Effector memory CD8-positive, alpha-beta T cell (primary cell): Measurements from ENCODE around the gene COL21A1.
"Not testable (repeated sequence)": the region's sequence is repeated elsewhere in the genome, so short reads cannot be mapped to it uniquely, and the experiment has no call there.

Experiments
- ATAC-seq: fragments of 150-1000 bp; cut with Tn5 transposase; replicated peaks from 2 replicates; pipeline ENCODE4 v1.10.0; 2021; ENCODE audit warnings: mild to moderate bottlenecking, moderate library complexity
- DNase-seq, 3 experiments: peaks; one replicate each; pipeline ENCODE4 v3.0.0; 2021
- H3K27ac Mint-ChIP-seq, 2 donors: one replicate each; pipeline ENCODE4 v1.8.0; 2022; ENCODE audit warnings: mild to moderate bottlenecking in 2 of 2, mixed read lengths in 2 of 2, moderate library complexity in 2 of 2
- H3K27me3 Mint-ChIP-seq, 2 donors: one replicate each; pipeline ENCODE4 v1.8.0; 2022; ENCODE audit warnings: mixed read lengths in 2 of 2
- H3K36me3 Mint-ChIP-seq: one replicate; pipeline ENCODE4 v1.8.0; 2022; ENCODE audit warnings: mild to moderate bottlenecking, moderate library complexity, mixed read lengths; ENCODE audit not compliant: insufficient read depth
- H3K4me1 Mint-ChIP-seq, 2 donors: one replicate each; pipeline ENCODE4 v1.8.0; 2022; ENCODE audit warnings: low read depth in 2 of 2, mixed read lengths in 2 of 2
- H3K4me3 Mint-ChIP-seq, 2 donors: one replicate each; pipeline ENCODE4 v1.8.0; 2022; ENCODE audit warnings: mild to moderate bottlenecking in 2 of 2, mixed read lengths in 2 of 2, moderate library complexity in 2 of 2
- H3K9me3 Mint-ChIP-seq, 2 donors: one replicate each; pipeline ENCODE4 v1.8.0; 2022; ENCODE audit warnings: mixed read lengths in 2 of 2

Gene COL21A1

GRCh38 chr6:56036916-56037600 lies 210.3 kb downstream of the COL21A1 start:
- Mint-ChIP-seq H3K36me3 (no peaks in the 10 kb centered on the region), H3K27me3 (no peaks in the 10 kb centered on the region), H3K27ac (no peak overlapping the region), H3K4me1 (no peaks in the 10 kb centered on the region), H3K9me3 (peaks cover 7 to 15% of the 10 kb centered on the region in 2 donors), H3K4me3 (no peak overlapping the region)
- no peak for ATAC-seq
- no peak for DNase-seq

- no peaks in the 10 kb centered on the region for H3K27me3 Mint-ChIP-seq
- no peaks in the 10 kb centered on the region for H3K4me1 Mint-ChIP-seq
- no peaks in the 10 kb centered on the region for H3K36me3 Mint-ChIP-seq
- H3K9me3 Mint-ChIP-seq: peaks cover 6 to 11% of the 10 kb centered on the region in 2 donors
- no peak overlapping the region for H3K27ac Mint-ChIP-seq
- DNase-seq (no peak), ATAC-seq (no peak)
- H3K4me3 Mint-ChIP-seq: no peak overlapping the region
Measured at GRCh38 chr6:56033401-56033800, 214.0 kb downstream of the COL21A1 start.

- Mint-ChIP-seq H3K36me3 (no peaks in the 10 kb centered on the region), H3K9me3 (peaks cover 7 to 8% of the 10 kb centered on the region in 2 donors), H3K4me1 (no peaks in the 10 kb centered on the region), H3K4me3 (no peak overlapping the region), H3K27me3 (no peaks in the 10 kb centered on the region), H3K27ac (no peak overlapping the region)
- ATAC-seq (no peak), DNase-seq (no peak)
Measured at GRCh38 chr6:56032715-56033260, 214.6 kb downstream of the COL21A1 start.

- no peaks in the 10 kb centered on the region for H3K36me3 Mint-ChIP-seq
- ATAC-seq (no peak), DNase-seq (no peak)
- no peak overlapping the region for H3K4me3 Mint-ChIP-seq
- H3K27ac Mint-ChIP-seq: no peak overlapping the region
- H3K9me3 Mint-ChIP-seq: peaks cover 7 to 11% of the 10 kb centered on the region in 2 donors
- H3K27me3 Mint-ChIP-seq: no peaks in the 10 kb centered on the region
- H3K4me1 Mint-ChIP-seq: no peaks in the 10 kb centered on the region
Measured at GRCh38 chr6:56027865-56028264, 219.5 kb downstream of the COL21A1 start.

- Mint-ChIP-seq H3K36me3 (no peaks in the 10 kb centered on the region), H3K4me1 (no peaks in the 10 kb centered on the region), H3K9me3 (peaks cover 7 to 9% of the 10 kb centered on the region in 2 donors), H3K27me3 (no peaks in the 10 kb centered on the region), H3K27ac (no peak overlapping the region), H3K4me3 (no peak overlapping the region)
- DNase-seq (no peak), ATAC-seq (no peak)
Measured at GRCh38 chr6:56026455-56027180, 220.8 kb downstream of the COL21A1 start.

GRCh38 chr6:56025795-56026194 lies 221.6 kb downstream of the COL21A1 start:
- peaks cover 7 to 9% of the 10 kb centered on the region in 2 donors for H3K9me3 Mint-ChIP-seq
- no peak overlapping the region for H3K27ac Mint-ChIP-seq
- H3K4me1 Mint-ChIP-seq: no peaks in the 10 kb centered on the region
- no peaks in the 10 kb centered on the region for H3K36me3 Mint-ChIP-seq
- no peak overlapping the region for H3K4me3 Mint-ChIP-seq
- ATAC-seq: no peak
- no peaks in the 10 kb centered on the region for H3K27me3 Mint-ChIP-seq
- DNase-seq: no peak

GRCh38 chr6:56024931-56025330 lies 222.4 kb downstream of the COL21A1 start:
- no peak for DNase-seq
- Mint-ChIP-seq H3K36me3 (no peaks in the 10 kb centered on the region), H3K27ac (no peak overlapping the region), H3K4me3 (no peak overlapping the region), H3K9me3 (peaks cover 7 to 9% of the 10 kb centered on the region in 2 donors), H3K27me3 (no peaks in the 10 kb centered on the region), H3K4me1 (no peaks in the 10 kb centered on the region)
- ATAC-seq: no peak

GRCh38 chr6:56023829-56024228 lies 223.6 kb downstream of the COL21A1 start:
- no peaks in the 10 kb centered on the region for H3K27me3 Mint-ChIP-seq
- no peaks in the 10 kb centered on the region for H3K4me1 Mint-ChIP-seq
- H3K36me3 Mint-ChIP-seq: no peaks in the 10 kb centered on the region
- DNase-seq: no peak
- ATAC-seq: no peak
- H3K27ac Mint-ChIP-seq: no peak overlapping the region
- H3K4me3 Mint-ChIP-seq: no peak overlapping the region
- peaks cover 11 to 13% of the 10 kb centered on the region in 2 donors for H3K9me3 Mint-ChIP-seq

- Mint-ChIP-seq H3K27me3 (no peaks in the 10 kb centered on the region), H3K9me3 (peaks cover 7 to 14% of the 10 kb centered on the region in 2 donors), H3K27ac (no peak overlapping the region), H3K36me3 (no peaks in the 10 kb centered on the region), H3K4me3 (no peak overlapping the region), H3K4me1 (no peaks in the 10 kb centered on the region)
- ATAC-seq (no peak), DNase-seq (no peak)
Measured at GRCh38 chr6:56022678-56023077, 224.7 kb downstream of the COL21A1 start.

- no peak overlapping the region for H3K27ac Mint-ChIP-seq
- H3K9me3 Mint-ChIP-seq: peaks cover 5 to 11% of the 10 kb centered on the region in 2 donors
- no peaks in the 10 kb centered on the region for H3K27me3 Mint-ChIP-seq
- H3K36me3 Mint-ChIP-seq: no peaks in the 10 kb centered on the region
- H3K4me1 Mint-ChIP-seq: no peaks in the 10 kb centered on the region
- DNase-seq (no peak), ATAC-seq (no peak)
- H3K4me3 Mint-ChIP-seq: no peak overlapping the region
Measured at GRCh38 chr6:56021943-56022342, 225.4 kb downstream of the COL21A1 start.

GRCh38 chr6:56019973-56020372 lies 227.4 kb downstream of the COL21A1 start:
- H3K4me3 Mint-ChIP-seq: no peak overlapping the region
- H3K4me1 Mint-ChIP-seq: no peaks in the 10 kb centered on the region
- no peak overlapping the region for H3K27ac Mint-ChIP-seq
- DNase-seq (no peak), ATAC-seq (no peak)
- peaks cover 6 to 21% of the 10 kb centered on the region in 2 donors for H3K9me3 Mint-ChIP-seq
- no peaks in the 10 kb centered on the region for H3K27me3 Mint-ChIP-seq
- H3K36me3 Mint-ChIP-seq: no peaks in the 10 kb centered on the region

GRCh38 chr6:56017198-56017597 lies 230.2 kb downstream of the COL21A1 start:
- H3K27me3 Mint-ChIP-seq: no peaks in the 10 kb centered on the region
- no peaks in the 10 kb centered on the region for H3K36me3 Mint-ChIP-seq
- H3K27ac Mint-ChIP-seq: no peak overlapping the region

GRCh38 chr6:56014039-56014438 lies 233.3 kb downstream of the COL21A1 start:
- peaks cover 9 to 23% of the 10 kb centered on the region in 2 donors for H3K9me3 Mint-ChIP-seq
- not testable (repeated sequence) for H3K36me3 Mint-ChIP-seq, DNase-seq, H3K4me3 Mint-ChIP-seq, H3K4me1 Mint-ChIP-seq, H3K27me3 Mint-ChIP-seq, H3K27ac Mint-ChIP-seq, ATAC-seq

More at GRCh38 chr6:56017198-56017597, 230.2 kb downstream of the COL21A1 start:
- H3K4me3 Mint-ChIP-seq: no peak overlapping the region
- ATAC-seq: no peak
- DNase-seq: no peak
- H3K9me3 Mint-ChIP-seq: peaks cover 10 to 26% of the 10 kb centered on the region in 2 donors
- no peaks in the 10 kb centered on the region for H3K4me1 Mint-ChIP-seq

GRCh38 chr6:56009636-56010035 lies 237.7 kb downstream of the COL21A1 start:
- H3K27me3 Mint-ChIP-seq: no peaks in the 10 kb centered on the region
- DNase-seq (no peak), ATAC-seq (no peak)
- H3K9me3 Mint-ChIP-seq: peaks cover 2 to 5% of the 10 kb centered on the region in 2 donors
- no peaks in the 10 kb centered on the region for H3K4me1 Mint-ChIP-seq
- H3K27ac Mint-ChIP-seq: no peak overlapping the region
- H3K36me3 Mint-ChIP-seq: no peaks in the 10 kb centered on the region
- no peak overlapping the region for H3K4me3 Mint-ChIP-seq
